ENCODE measurements around the gene FRMD4B. TPM values are rescaled to one million over a fixed set of nuclear protein-coding genes. Genes with fewer than 3 reads are reported as not detected.
A peak's percentile ranks its signal among the peaks of the same experiment; 100 is the strongest.

FRMD4B gene
- total RNA-seq, 5 donors from 2014 or later (not counting 1 experiment from before 2014, with no cell fraction given) = 5.5 to 23.1 (median 10.9) TPM

DNA sequence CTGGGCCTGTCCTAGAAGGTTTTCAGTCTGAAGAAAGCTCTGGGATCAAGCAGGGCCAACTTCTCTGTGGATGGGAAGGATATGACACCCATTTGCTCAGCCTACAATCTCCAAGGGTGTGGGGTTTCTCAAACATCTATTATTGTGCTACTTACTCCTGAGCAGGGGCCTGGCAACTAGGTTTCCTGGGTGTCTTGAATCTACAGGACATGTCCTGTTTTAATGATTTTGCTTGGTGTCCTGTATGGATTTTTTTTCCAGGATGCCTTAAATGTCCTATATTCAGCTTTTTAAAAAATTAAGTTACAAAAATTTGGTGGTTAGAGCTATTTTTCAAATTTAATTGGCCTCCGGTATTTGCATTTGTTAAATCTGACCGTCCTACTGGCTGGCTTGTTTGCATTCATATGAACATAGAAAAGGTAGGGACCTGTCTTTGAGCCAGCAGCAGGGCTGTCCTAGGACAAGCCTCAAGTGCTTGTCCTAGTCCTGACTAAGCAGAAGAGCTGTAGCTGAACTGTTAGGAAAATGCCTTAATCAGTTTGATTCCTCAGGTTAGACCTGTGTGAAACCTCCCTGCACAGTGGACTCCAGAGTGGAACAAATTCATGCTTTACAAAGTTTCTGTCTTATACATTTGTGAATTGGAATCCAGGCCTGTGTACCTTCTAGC is 223.4 kb downstream of the FRMD4B start:
- WGBS (ENCODE audit: insufficient coverage) = 100% methylated on average over 2 of the region's 2 CpGs
- Histone ChIP-seq H3K4me1 (ENCODE audit: control insufficient read depth in 1 of 2, extremely low read depth in 1 of 2, insufficient read depth in 2 of 2, low read length in 2 of 2) (no peaks in the 10 kb centered on the region), H3K9me3 (no peaks in the 10 kb centered on the region), H3K36me3 (ENCODE audit: control insufficient read depth in 2 of 2, extremely low read depth in 1 of 2, insufficient read depth in 1 of 2, low read length in 1 of 2) (no peaks in the 10 kb centered on the region), H3K4me3 (ENCODE audit: control insufficient read depth in 1 of 2, extremely low read depth in 1 of 2, low read length in 1 of 2) (no peak overlapping the region), H3K27ac (ENCODE audit: low read length) (no peak overlapping the region), H3K27me3 (replicated peaks in 1 of 2; ENCODE audit: control insufficient read depth in 2 of 2, extremely low read depth in 1 of 2, insufficient read depth in 2 of 2, low read length in 1 of 2) (peaks cover 0 to 3% of the 10 kb centered on the region in 2 experiments)
- ATAC-seq (replicated peaks in 1 of 4) (no peak), DNase-seq (no peak)
- ChIA-PET CTCF (interaction anchor here (0.6 to 4.6 kb wide), 25 partner anchors 10 to 708 kb away, joined by 3 to 139 read pairs (median 6); no protein-coding TSS in a partner anchor), POLR2A (no interaction called here)
- Mint-ChIP-seq H3K9me3 (no peaks in the 10 kb centered on the region), H3K27ac (no peak overlapping the region), H3K27me3 (no peaks in the 10 kb centered on the region), H3K4me1 (peaks cover 0 to 9% (median 3%) of the 10 kb centered on the region in 3 donors), H3K4me3 (no peak overlapping the region), H3K36me3 (no peaks in the 10 kb centered on the region)

DNA sequence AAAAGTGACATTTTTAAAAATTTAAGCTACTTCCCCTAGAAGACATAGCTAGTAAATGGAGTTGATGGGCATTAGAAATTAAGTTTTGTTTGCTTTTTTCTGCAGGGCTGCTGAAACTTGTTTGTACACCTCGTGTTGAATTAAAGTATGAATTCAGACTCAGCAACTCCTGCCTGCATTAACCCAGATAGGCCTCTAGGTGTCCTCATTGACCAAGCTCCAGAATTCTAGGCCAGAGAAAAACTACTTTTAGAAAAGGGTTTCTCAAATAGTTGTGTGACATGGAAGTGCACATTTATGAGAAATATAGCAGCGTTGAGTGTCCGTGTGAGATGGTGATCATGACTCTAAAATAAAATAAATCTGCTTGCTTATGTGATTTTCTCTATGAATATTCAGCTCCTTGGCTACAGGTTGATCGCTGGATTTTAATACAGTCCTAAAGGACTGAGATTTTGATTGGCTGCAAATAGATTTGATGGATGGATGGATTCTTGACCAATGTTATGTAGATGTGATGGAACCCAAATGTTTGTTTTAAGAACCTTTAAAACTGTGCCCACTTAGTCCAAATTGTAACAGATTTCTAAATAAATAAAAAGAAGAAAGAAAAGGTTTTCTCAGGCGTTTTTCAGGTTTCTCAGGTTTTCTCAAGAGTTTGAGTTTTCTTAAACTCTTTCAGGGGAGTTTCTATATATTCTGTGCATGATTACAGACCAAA is 224.1 kb downstream of the FRMD4B start:
- Histone ChIP-seq H3K27me3 (replicated peaks in 1 of 2; ENCODE audit: control insufficient read depth in 2 of 2, extremely low read depth in 1 of 2, insufficient read depth in 2 of 2, low read length in 1 of 2) (peaks cover 0 to 3% of the 10 kb centered on the region in 2 experiments), H3K9me3 (no peaks in the 10 kb centered on the region), H3K36me3 (ENCODE audit: control insufficient read depth in 2 of 2, extremely low read depth in 1 of 2, insufficient read depth in 1 of 2, low read length in 1 of 2) (no peaks in the 10 kb centered on the region), H3K27ac (ENCODE audit: low read length) (no peak overlapping the region), H3K4me1 (ENCODE audit: control insufficient read depth in 1 of 2, extremely low read depth in 1 of 2, insufficient read depth in 2 of 2, low read length in 2 of 2) (no peaks in the 10 kb centered on the region), H3K4me3 (ENCODE audit: control insufficient read depth in 1 of 2, extremely low read depth in 1 of 2, low read length in 1 of 2) (no peak overlapping the region)
- peak; percentile 54 to 66 (median 60) for ATAC-seq (replicated peaks in 1 of 4)
- H3K27me3 Mint-ChIP-seq = no peaks in the 10 kb centered on the region
- no peaks in the 10 kb centered on the region for H3K9me3 Mint-ChIP-seq
- H3K4me1 Mint-ChIP-seq = peaks cover 0 to 9% (median 3%) of the 10 kb centered on the region in 3 donors
- POLR2A ChIA-PET = interaction anchor here in 1 of 2 donors (0.5 kb wide), 1 partner anchor 165 kb away, joined by 7 read pairs; no protein-coding TSS in a partner anchor
- H3K27ac Mint-ChIP-seq = no peak overlapping the region
- CTCF ChIA-PET = interaction anchor here (0.5 to 4.6 kb wide), 37 partner anchors 9 to 1408 kb away, joined by 3 to 139 read pairs (median 5); no protein-coding TSS in a partner anchor
- no peak overlapping the region for H3K4me3 Mint-ChIP-seq
- no peaks in the 10 kb centered on the region for H3K36me3 Mint-ChIP-seq
- 28% methylated on average over 3 of the region's 5 CpGs for WGBS (ENCODE audit: insufficient coverage)
- peak in 21 of 35 experiments; percentile 1 to 72 (median 18) for DNase-seq

DNA sequence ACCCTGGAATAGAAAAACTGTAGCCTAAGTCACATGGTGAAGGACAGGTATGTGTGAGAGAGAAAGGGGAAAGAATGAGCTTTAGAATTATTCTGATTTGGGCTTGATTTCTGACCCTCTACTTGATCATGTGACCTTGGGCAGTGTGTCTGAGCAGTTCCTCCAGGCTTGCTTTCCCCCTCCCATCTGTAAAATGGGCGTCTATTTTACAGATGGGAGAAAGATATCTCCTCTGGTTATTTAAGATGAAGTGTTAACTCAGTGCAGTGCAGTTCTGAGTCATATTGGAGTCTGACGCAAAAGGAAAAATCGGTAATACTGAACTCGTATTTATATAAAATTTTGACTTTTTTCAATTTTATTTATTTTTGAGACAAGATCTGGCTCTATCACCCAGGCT is 225.4 kb downstream of the FRMD4B start:
- Mint-ChIP-seq H3K36me3 (no peaks in the 10 kb centered on the region), H3K4me3 (no peak overlapping the region), H3K9me3 (no peaks in the 10 kb centered on the region), H3K4me1 (peaks cover 0 to 9% (median 3%) of the 10 kb centered on the region in 3 donors), H3K27me3 (no peaks in the 10 kb centered on the region), H3K27ac (no peak overlapping the region)
- DNase-seq (no peak), ATAC-seq (replicated peaks in 1 of 4) (no peak)
- no peaks in the 10 kb centered on the region for H3K36me3 ChIP-seq (ENCODE audit: control insufficient read depth in 2 of 2, extremely low read depth in 1 of 2, insufficient read depth in 1 of 2, low read length in 1 of 2)
- H3K4me3 ChIP-seq (ENCODE audit: control insufficient read depth in 1 of 2, extremely low read depth in 1 of 2, low read length in 1 of 2) = no peak overlapping the region
- H3K4me1 ChIP-seq (ENCODE audit: control insufficient read depth in 1 of 2, extremely low read depth in 1 of 2, insufficient read depth in 2 of 2, low read length in 2 of 2) = no peaks in the 10 kb centered on the region
- no peaks in the 10 kb centered on the region for H3K9me3 ChIP-seq
- no peak overlapping the region for H3K27ac ChIP-seq (ENCODE audit: low read length)
- POLR2A ChIA-PET = no interaction called here
- no CpG with 5 or more reads among the region's 4 CpGs for WGBS (ENCODE audit: insufficient coverage)
- peaks cover 0 to 4% of the 10 kb centered on the region in 2 experiments for H3K27me3 ChIP-seq (replicated peaks in 1 of 2; ENCODE audit: control insufficient read depth in 2 of 2, extremely low read depth in 1 of 2, insufficient read depth in 2 of 2, low read length in 1 of 2)
- CTCF ChIA-PET = interaction anchor here (0.8 to 4.6 kb wide), 11 partner anchors 15 to 264 kb away, joined by 3 to 139 read pairs (median 4); no protein-coding TSS in a partner anchor

DNA sequence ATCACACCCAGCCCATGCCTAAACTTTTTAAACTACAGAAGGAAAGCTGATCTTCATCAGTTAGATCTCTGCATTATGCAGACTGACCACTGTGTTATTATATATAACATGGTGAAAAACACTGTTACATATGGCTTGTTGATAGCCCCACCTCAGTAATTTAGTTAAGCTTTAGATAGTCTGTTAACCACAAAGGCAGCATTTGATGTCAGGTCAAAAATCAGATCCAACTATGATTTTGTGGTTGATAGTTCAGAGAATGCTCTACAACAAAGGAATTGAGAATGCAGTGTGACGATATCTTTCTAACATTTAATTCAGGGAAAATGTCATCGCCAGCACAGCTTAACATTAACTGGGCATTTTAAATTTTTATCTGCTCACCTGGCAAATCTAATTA is 225.8 kb downstream of the FRMD4B start:
- H3K9me3 Mint-ChIP-seq = no peaks in the 10 kb centered on the region
- no peak for ATAC-seq (replicated peaks in 1 of 4)
- Histone ChIP-seq H3K36me3 (ENCODE audit: control insufficient read depth in 2 of 2, extremely low read depth in 1 of 2, insufficient read depth in 1 of 2, low read length in 1 of 2) (no peaks in the 10 kb centered on the region), H3K4me3 (ENCODE audit: control insufficient read depth in 1 of 2, extremely low read depth in 1 of 2, low read length in 1 of 2) (no peak overlapping the region), H3K4me1 (ENCODE audit: control insufficient read depth in 1 of 2, extremely low read depth in 1 of 2, insufficient read depth in 2 of 2, low read length in 2 of 2) (no peaks in the 10 kb centered on the region), H3K27ac (ENCODE audit: low read length) (no peak overlapping the region), H3K27me3 (replicated peaks in 1 of 2; ENCODE audit: control insufficient read depth in 2 of 2, extremely low read depth in 1 of 2, insufficient read depth in 2 of 2, low read length in 1 of 2) (peaks cover 0 to 8% of the 10 kb centered on the region in 2 experiments), H3K9me3 (no peaks in the 10 kb centered on the region)
- no peaks in the 10 kb centered on the region for H3K36me3 Mint-ChIP-seq
- WGBS (ENCODE audit: insufficient coverage) = no CpG with 5 or more reads among the region's 2 CpGs
- ChIA-PET POLR2A (interaction anchor here in 1 of 2 donors (0.6 kb wide), 1 partner anchor 9 kb away, joined by 3 read pairs; no protein-coding TSS in a partner anchor), CTCF (interaction anchor here (0.5 to 4.6 kb wide), 12 partner anchors 15 to 265 kb away, joined by 3 to 139 read pairs (median 4); no protein-coding TSS in a partner anchor)
- H3K4me3 Mint-ChIP-seq = no peak overlapping the region
- H3K4me1 Mint-ChIP-seq = peaks cover 0 to 9% (median 3%) of the 10 kb centered on the region in 3 donors
- no peak for DNase-seq
- no peak overlapping the region for H3K27ac Mint-ChIP-seq
- peaks cover 2 to 4% of the 10 kb centered on the region in 2 donors for H3K27me3 Mint-ChIP-seq

DNA sequence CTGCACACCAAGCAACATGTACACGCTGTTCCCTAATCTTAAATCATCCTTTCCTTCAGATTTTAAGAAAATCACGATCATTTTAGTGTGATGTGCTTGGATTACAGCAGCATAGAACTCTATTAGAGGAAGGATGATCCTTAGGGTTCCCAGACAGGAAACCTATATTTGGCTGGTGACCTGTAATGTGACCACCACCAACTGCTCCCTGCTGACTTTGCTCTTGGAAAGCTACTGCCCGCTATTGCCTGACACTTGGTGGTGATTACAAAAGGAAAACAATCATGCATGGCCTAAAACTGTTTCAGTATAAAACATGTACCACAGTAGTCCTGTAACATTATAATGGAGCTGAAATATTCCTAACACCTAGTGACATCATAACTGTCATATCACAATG is 236.3 kb downstream of the FRMD4B start:
- H3K27me3 ChIP-seq (replicated peaks in 1 of 2; ENCODE audit: control insufficient read depth in 2 of 2, extremely low read depth in 1 of 2, insufficient read depth in 2 of 2, low read length in 1 of 2) = no peaks in the 10 kb centered on the region
- Mint-ChIP-seq H3K36me3 (no peaks in the 10 kb centered on the region), H3K4me1 (no peaks in the 10 kb centered on the region), H3K27ac (no peak overlapping the region), H3K9me3 (no peaks in the 10 kb centered on the region), H3K4me3 (no peak overlapping the region), H3K27me3 (no peaks in the 10 kb centered on the region)
- no peak for DNase-seq
- no CpG with 5 or more reads among the region's 3 CpGs for WGBS (ENCODE audit: insufficient coverage)
- H3K4me1 ChIP-seq (ENCODE audit: control insufficient read depth in 1 of 2, extremely low read depth in 1 of 2, insufficient read depth in 2 of 2, low read length in 2 of 2) = no peaks in the 10 kb centered on the region
- H3K27ac ChIP-seq (ENCODE audit: low read length) = no peak overlapping the region
- no peaks in the 10 kb centered on the region for H3K36me3 ChIP-seq (ENCODE audit: control insufficient read depth in 2 of 2, extremely low read depth in 1 of 2, insufficient read depth in 1 of 2, low read length in 1 of 2)
- ATAC-seq (replicated peaks in 1 of 4) = no peak
- POLR2A ChIA-PET = no interaction called here
- H3K4me3 ChIP-seq (ENCODE audit: control insufficient read depth in 1 of 2, extremely low read depth in 1 of 2, low read length in 1 of 2) = no peak overlapping the region
- no peaks in the 10 kb centered on the region for H3K9me3 ChIP-seq
- CTCF ChIA-PET = no interaction called here

DNA sequence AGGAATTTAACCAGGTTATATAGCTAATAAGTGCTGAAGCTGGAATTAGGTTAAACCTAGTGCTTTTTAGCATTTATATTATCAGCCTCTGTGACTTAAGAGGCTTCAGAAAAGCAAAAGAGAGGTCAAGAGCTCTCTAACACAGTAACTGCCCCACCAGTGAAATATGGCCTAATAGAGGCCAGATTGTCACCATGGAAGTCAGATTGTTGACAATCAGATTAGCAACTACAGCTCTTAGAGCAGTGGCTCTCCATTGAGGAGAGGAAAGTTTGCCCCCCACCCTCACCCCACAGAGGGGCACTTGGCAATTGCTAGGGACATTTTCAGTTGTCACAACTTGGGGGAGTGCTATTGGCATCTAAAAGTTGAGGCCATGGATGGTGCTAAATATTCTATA is 240.2 kb downstream of the FRMD4B start:
- Mint-ChIP-seq H3K27me3 (no peaks in the 10 kb centered on the region), H3K27ac (no peak overlapping the region), H3K4me3 (no peak overlapping the region), H3K4me1 (no peaks in the 10 kb centered on the region), H3K9me3 (no peaks in the 10 kb centered on the region), H3K36me3 (no peaks in the 10 kb centered on the region)
- H3K27me3 ChIP-seq (replicated peaks in 1 of 2; ENCODE audit: control insufficient read depth in 2 of 2, extremely low read depth in 1 of 2, insufficient read depth in 2 of 2, low read length in 1 of 2) = no peaks in the 10 kb centered on the region
- DNase-seq (no peak), ATAC-seq (replicated peaks in 1 of 4) (no peak)
- no peak overlapping the region for H3K27ac ChIP-seq (ENCODE audit: low read length)
- no peaks in the 10 kb centered on the region for H3K9me3 ChIP-seq
- H3K4me1 ChIP-seq (ENCODE audit: control insufficient read depth in 1 of 2, extremely low read depth in 1 of 2, insufficient read depth in 2 of 2, low read length in 2 of 2) = no peaks in the 10 kb centered on the region
- H3K36me3 ChIP-seq (ENCODE audit: control insufficient read depth in 2 of 2, extremely low read depth in 1 of 2, insufficient read depth in 1 of 2, low read length in 1 of 2) = no peaks in the 10 kb centered on the region
- no peak overlapping the region for H3K4me3 ChIP-seq (ENCODE audit: control insufficient read depth in 1 of 2, extremely low read depth in 1 of 2, low read length in 1 of 2)
- POLR2A ChIA-PET = no interaction called here
- CTCF ChIA-PET = interaction anchor here in 1 of 2 donors (1.6 kb wide), 1 partner anchor 15 kb away, joined by 4 read pairs; no protein-coding TSS in a partner anchor

Data from T-cell (primary cell).